Measurements from ENCODE around the gene UBE2E2.

DNA sequence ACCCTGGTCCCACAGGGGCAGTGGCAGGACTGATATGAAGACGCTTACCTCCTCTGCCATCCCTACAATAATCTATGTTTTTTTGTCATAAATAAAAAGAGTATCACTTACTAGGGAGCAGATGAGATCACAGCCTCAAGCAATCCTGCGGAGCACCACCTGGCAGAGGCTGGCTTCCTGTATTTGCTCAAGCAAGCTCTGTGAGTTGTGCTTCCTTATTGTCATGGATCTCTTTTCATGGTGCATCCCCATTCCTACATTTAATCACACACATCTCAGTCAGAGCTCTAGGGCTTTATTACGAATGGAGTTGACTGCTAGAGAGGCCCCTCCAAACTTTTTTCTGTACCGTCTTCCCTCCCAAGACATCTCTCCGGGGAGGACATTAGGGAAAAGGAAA lies 186.0 kb downstream of the UBE2E2 start:
- TF ChIP-seq CTCF (conservative IDR thresholded peaks at IDR 0.05; ENCODE audit: low read length) (no peak), EZH2phosphoT487 (IDR thresholded peaks at IDR 0.05; ENCODE audit: borderline replicate concordance) (no peak)
